OCI-LY1 (cell line): ENCODE measurements around the gene P2RX6.
"Not testable (repeated sequence)": the region's sequence is repeated elsewhere in the genome, so short reads cannot be mapped to it uniquely, and the experiment has no call there.

Experiments
- CTCF ChIP-seq: fragments of 200-600 bp; sonication (generic), shearing (Covaris generic); IDR thresholded peaks from 2 replicates; pipeline ENCODE4 v1.5.1; 2017; ENCODE audit warnings: mild to moderate bottlenecking, antibody characterized with exemption, low read length, moderate library complexity, mixed read lengths
- EZH2 ChIP-seq: fragments of 200-600 bp; sonication (generic), shearing (Covaris generic); IDR thresholded peaks from 2 replicates; pipeline ENCODE4 v1.8.0; 2017; ENCODE audit warnings: borderline replicate concordance, mixed run types, mild to moderate bottlenecking, antibody characterized with exemption, low read length, moderate library complexity, mixed read lengths

- not testable (repeated sequence) for TF ChIP-seq CTCF, EZH2
Observed at GRCh38 chr22:21048448-21048847, 33.5 kb downstream of the P2RX6 start.
